GM23338 (cell line): ENCODE measurements around the gene ZNF443. TPM values are rescaled to one million over a fixed set of nuclear protein-coding genes. Genes with fewer than 3 reads are reported as not detected.
A peak's percentile ranks its signal among the peaks of the same experiment; 100 is the strongest.

Source experiments
- ATAC-seq: fragments of 200-7000 bp; cut with Tn5 transposase; 3 replicates; pipeline ENCODE4 v1.9.1; 2020
- DNase-seq: peaks from one replicate; pipeline ENCODE4 v3.0.0-alpha.2; 2015; ENCODE audit warnings: low spot score
- H2AFZ ChIP-seq: fragments of 200-600 bp; sonication (generic); 2 replicates; pipeline ENCODE4 v1.8.0; 2016; ENCODE audit warnings: antibody characterized with exemption, mild to moderate bottlenecking, moderate library complexity
- H3F3A ChIP-seq: fragments of 200-600 bp; sonication (generic); replicated peaks from 2 replicates; pipeline ENCODE4 v1.8.0; 2017; ENCODE audit warnings: antibody characterized with exemption, mixed run types, low read depth
- H3K27ac ChIP-seq: fragments of 200-600 bp; sonication (generic); 2 replicates; pipeline ENCODE4 v1.6.1; 2016; ENCODE audit warnings: low read depth
- H3K27me3 ChIP-seq: fragments of 200-600 bp; sonication (generic); 2 replicates; pipeline ENCODE4 v1.8.0; 2016; ENCODE audit warnings: mild to moderate bottlenecking, mixed run types, moderate library complexity; ENCODE audit not compliant: insufficient read depth
- H3K36me3 ChIP-seq: fragments of 200-600 bp; sonication (generic); 2 replicates; pipeline ENCODE4 v1.8.0; 2016; ENCODE audit warnings: mild to moderate bottlenecking; ENCODE audit not compliant: insufficient read depth
- H3K4me1 ChIP-seq: fragments of 200-600 bp; sonication (generic); 2 replicates; pipeline ENCODE4 v1.8.0; 2016; ENCODE audit warnings: mild to moderate bottlenecking, moderate library complexity; ENCODE audit not compliant: insufficient read depth
- H3K4me2 ChIP-seq: fragments of 200-600 bp; sonication (generic); 2 replicates; pipeline ENCODE4 v1.7.1; 2017; ENCODE audit warnings: mixed run types
- H3K4me3 ChIP-seq: fragments of 200-600 bp; sonication (generic); 2 replicates; pipeline ENCODE4 v1.6.1; 2016; ENCODE audit warnings: mixed run types
- H3K79me2 ChIP-seq: fragments of 200-600 bp; sonication (generic); replicated peaks from 2 replicates; pipeline ENCODE4 v1.8.0; 2017; ENCODE audit warnings: mild to moderate bottlenecking; ENCODE audit not compliant: insufficient read depth
- H3K9me2 ChIP-seq: fragments of 200-600 bp; sonication (generic); 2 replicates; pipeline ENCODE4 v1.8.0; 2017; ENCODE audit not compliant: insufficient read depth
- H4K20me1 ChIP-seq: fragments of 200-600 bp; sonication (generic); replicated peaks from 2 replicates; pipeline ENCODE4 v1.8.0; 2017; ENCODE audit warnings: mild to moderate bottlenecking; ENCODE audit not compliant: insufficient read depth
- H3K27ac Mint-ChIP-seq: 2 replicates; pipeline ENCODE4 v1.8.0; 2020; ENCODE audit warnings: inconsistent platforms, mild to moderate bottlenecking, moderate library complexity, mixed read lengths
- H3K27me3 Mint-ChIP-seq: 3 replicates; pipeline ENCODE4 v1.8.0; 2022; ENCODE audit warnings: low read depth, mild to moderate bottlenecking, moderate library complexity, mixed read lengths, inconsistent platforms; ENCODE audit not compliant: insufficient read depth, poor library complexity
- H3K36me3 Mint-ChIP-seq: 3 replicates; pipeline ENCODE4 v1.8.0; 2021; ENCODE audit warnings: low read depth, mild to moderate bottlenecking, inconsistent platforms, moderate library complexity, mixed read lengths
- H3K4me1 Mint-ChIP-seq: 3 replicates; pipeline ENCODE4 v1.8.0; 2020; ENCODE audit warnings: mild to moderate bottlenecking, inconsistent platforms, mixed read lengths
- H3K4me3 Mint-ChIP-seq: 3 replicates; pipeline ENCODE4 v1.8.0; 2021; ENCODE audit warnings: moderate library complexity, mild to moderate bottlenecking, inconsistent platforms, mixed read lengths
- H3K9me3 Mint-ChIP-seq: 3 replicates; pipeline ENCODE4 v1.8.0; 2020; ENCODE audit warnings: moderate library complexity, mild to moderate bottlenecking, inconsistent platforms, mixed read lengths
- CREB1 ChIP-seq: fragments of 250-450 bp; sonication (Bioruptor Pico); IDR thresholded peaks from 2 replicates; pipeline ENCODE4 v1.5.0; 2020; ENCODE audit warnings: low read depth, mild to moderate bottlenecking, moderate library complexity
- CTCF ChIP-seq, 2 experiments: fragments of 200-600 bp in 1 of 2; sonication (generic) in 1 of 2; conservative IDR thresholded peaks; 2 replicates each; pipeline versions ENCODE4 v1.5.1 to v1.6.1; 2016 to 2017; ENCODE audit warnings: antibody characterized with exemption in 2 of 2, low read depth in 2 of 2, mild to moderate bottlenecking in 2 of 2, moderate library complexity in 1 of 2
- EZH2 ChIP-seq: fragments of 200-600 bp; sonication (generic); IDR thresholded peaks from one replicate; pipeline ENCODE4 v1.8.0; 2017; ENCODE audit warnings: antibody characterized with exemption, mild to moderate bottlenecking, low read depth; ENCODE audit not compliant: unreplicated experiment
- EZH2phosphoT487 ChIP-seq: fragments of 200-600 bp; sonication (generic); IDR thresholded peaks from one replicate; pipeline ENCODE4 v1.8.1; 2018; ENCODE audit warnings: antibody characterized with exemption; ENCODE audit not compliant: unreplicated experiment
- JUNB ChIP-seq: IDR thresholded peaks from one replicate; pipeline ENCODE4 v1.6.1; 2016; ENCODE audit warnings: antibody characterized with exemption; ENCODE audit not compliant: unreplicated experiment
- NANOG ChIP-seq: IDR thresholded peaks from 2 replicates; pipeline ENCODE4 v1.6.1; 2016; ENCODE audit warnings: antibody characterized with exemption, borderline replicate concordance
- POLR2AphosphoS5 ChIP-seq: IDR thresholded peaks from 2 replicates; pipeline ENCODE4 v1.6.1; 2016; ENCODE audit warnings: antibody characterized with exemption, low read depth
- REST ChIP-seq: IDR thresholded peaks from one replicate; pipeline ENCODE4 v1.6.1; 2018; ENCODE audit warnings: antibody characterized with exemption; ENCODE audit not compliant: unreplicated experiment
- STAT1 ChIP-seq: IDR thresholded peaks from one replicate; pipeline ENCODE4 v1.6.1; 2016; ENCODE audit warnings: antibody characterized with exemption; ENCODE audit not compliant: unreplicated experiment
- ZNF462 ChIP-seq: fragments of 250-450 bp; sonication (Bioruptor Pico); IDR thresholded peaks from 2 replicates; pipeline ENCODE4 v1.5.0; 2020; ENCODE audit warnings: mild to moderate bottlenecking, moderate library complexity
- long read RNA-seq: library from polyadenylated mRNA; unstranded; transcript quantifications from one replicate; pipeline ENCODE4 v2.0.0, GENCODE V29; 2020; ENCODE audit not compliant: unreplicated experiment
- polyA plus RNA-seq: library from polyadenylated mRNA; unstranded; fragments of >200 nt; fragmentation: Nextera tagmentation; extraction: Ambion mirVana; gene quantifications from 2 replicates; pipeline ENCODE4 v1.2.1, GENCODE V29; 2016
- total RNA-seq: library from RNA; depleted of rRNA; stranded (reverse); fragments of >200 nt; shearing (Covaris generic); gene quantifications from 2 replicates; pipeline ENCODE4 v1.2.3, GENCODE V29; 2014; rRNA removed
- TF ChIP-seq, protein P1 (sequence below): IDR thresholded peaks from 2 replicates; pipeline ENCODE4 v1.6.1; 2016; ENCODE audit warnings: antibody characterized with exemption

ZNF443 gene
- total RNA-seq (9.6 and 10.0 TPM in 2 replicates), polyA plus RNA-seq (4.3 and 5.4 TPM in 2 replicates)
- long read RNA-seq, partial matches to known transcripts = 0 of 3 reads
- long read RNA-seq, other reads (novel, unspliced or antisense) = 0 of 3 reads

DNA sequence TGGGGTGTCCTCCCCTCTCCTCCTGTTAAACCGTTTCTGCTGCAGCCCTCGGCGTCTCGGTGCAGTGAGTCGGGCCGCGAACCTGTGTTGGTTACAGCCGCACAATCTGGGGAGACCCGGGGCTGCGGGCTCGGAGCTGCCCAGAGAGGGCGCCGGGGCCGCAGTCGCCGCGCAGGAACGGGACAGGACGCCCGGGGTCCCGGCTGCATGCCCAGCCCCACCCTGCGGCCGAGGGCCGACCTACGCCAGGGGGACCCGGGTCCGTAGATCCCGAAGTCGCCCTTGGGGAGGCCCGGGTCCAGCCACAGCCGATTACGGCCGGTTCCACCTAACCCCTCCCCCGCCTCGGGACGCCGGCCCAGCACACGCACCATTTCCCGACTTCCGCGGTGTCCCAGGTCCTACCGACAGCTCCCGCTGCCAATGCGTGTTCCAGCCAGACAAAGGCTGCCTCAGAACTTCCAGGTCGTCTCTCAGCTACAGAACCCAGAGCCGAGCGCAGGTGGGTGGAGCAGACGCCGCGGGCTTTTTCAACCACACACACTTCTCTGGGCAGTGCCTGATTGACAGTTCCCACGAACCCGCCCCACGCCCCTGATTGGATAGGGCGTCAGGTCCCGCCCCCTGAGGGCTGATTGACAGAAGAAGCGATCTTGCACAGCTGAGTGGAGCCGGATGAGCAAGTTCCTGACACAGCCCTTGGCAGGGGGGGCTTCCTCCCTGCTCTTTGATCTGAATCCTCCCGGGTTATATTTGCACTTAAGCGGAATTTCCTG is at the start of gene ZNF443:
Gene ZNF443, minus strand, starts transcription at position 481 of the 776 bp plus-strand sequence. Its CDS starts 107 bp downstream, at position 374.
- peak within 1 kb of the TSS; percentile 99 for H3K4me3 Mint-ChIP-seq
- peaks cover 7% of the 10 kb centered on the region; the same call in 2 of the 3 replicates for H3K4me1 Mint-ChIP-seq
- peaks cover 16% of the 10 kb centered on the region for H3K9me3 Mint-ChIP-seq
- no peaks in the 10 kb centered on the region; the same call in 1 of the 2 replicates for H4K20me1 ChIP-seq
- TF ChIP-seq NANOG (no peak), EZH2 (no peak), REST (no peak), JUNB (no peak), CTCF (conservative IDR thresholded peaks at IDR 0.05; ENCODE audit: low read depth in 2 of 2) (0 out of 4 replicates have a peak, but pooled peaks of 1 of the 2 experiments have one; percentile 12), CREB1 (CRISPR knock-in tag) (0 out of 2 replicates have a peak, but pooled peaks have one; percentile 31), POLR2AphosphoS5 (peak; percentile 88), STAT1 (no peak), EZH2phosphoT487 (no peak), ZNF462 (CRISPR knock-in tag) (no peak)
- TF ChIP-seq, protein P1, sequence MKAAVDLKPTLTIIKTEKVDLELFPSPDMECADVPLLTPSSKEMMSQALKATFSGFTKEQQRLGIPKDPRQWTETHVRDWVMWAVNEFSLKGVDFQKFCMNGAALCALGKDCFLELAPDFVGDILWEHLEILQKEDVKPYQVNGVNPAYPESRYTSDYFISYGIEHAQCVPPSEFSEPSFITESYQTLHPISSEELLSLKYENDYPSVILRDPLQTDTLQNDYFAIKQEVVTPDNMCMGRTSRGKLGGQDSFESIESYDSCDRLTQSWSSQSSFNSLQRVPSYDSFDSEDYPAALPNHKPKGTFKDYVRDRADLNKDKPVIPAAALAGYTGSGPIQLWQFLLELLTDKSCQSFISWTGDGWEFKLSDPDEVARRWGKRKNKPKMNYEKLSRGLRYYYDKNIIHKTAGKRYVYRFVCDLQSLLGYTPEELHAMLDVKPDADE = no peak
- H3K4me2 ChIP-seq = peak within 1 kb of the TSS; percentile 86
- H3K27me3 Mint-ChIP-seq = peaks cover 4% of the 10 kb centered on the region
- H3K4me1 ChIP-seq = 0 out of 2 replicates have a peak, but pooled peaks cover 3% of the 10 kb centered on the region
- H3K9me2 ChIP-seq = no peaks in the 10 kb centered on the region
- H3K36me3 Mint-ChIP-seq = peaks cover 2% of the 10 kb centered on the region; the same call in 2 of the 3 replicates
- H3K27ac ChIP-seq = peak within 1 kb of the TSS; percentile 90
- peaks cover 30% of the 10 kb centered on the region for H3K79me2 ChIP-seq
- H3K36me3 ChIP-seq = no peaks in the 10 kb centered on the region
- peak; percentile 96 for ATAC-seq
- H3K27me3 ChIP-seq = no peaks in the 10 kb centered on the region
- peak within 1 kb of the TSS; percentile 97 for H3K27ac Mint-ChIP-seq
- DNase-seq = peak; percentile 99
- 0 out of 2 replicates have a peak within 1 kb of the TSS, but pooled peaks have one; percentile 39 for H2AFZ ChIP-seq
- peak within 1 kb of the TSS; percentile 88 for H3K4me3 ChIP-seq
- no peaks in the 10 kb centered on the region for H3F3A ChIP-seq
